ENCODE results near the gene TUBA8.
"Not testable (repeated sequence)": the region's sequence is repeated elsewhere in the genome, so short reads cannot be mapped to it uniquely, and the experiment has no call there.

The TUBA8 gene

DNA sequence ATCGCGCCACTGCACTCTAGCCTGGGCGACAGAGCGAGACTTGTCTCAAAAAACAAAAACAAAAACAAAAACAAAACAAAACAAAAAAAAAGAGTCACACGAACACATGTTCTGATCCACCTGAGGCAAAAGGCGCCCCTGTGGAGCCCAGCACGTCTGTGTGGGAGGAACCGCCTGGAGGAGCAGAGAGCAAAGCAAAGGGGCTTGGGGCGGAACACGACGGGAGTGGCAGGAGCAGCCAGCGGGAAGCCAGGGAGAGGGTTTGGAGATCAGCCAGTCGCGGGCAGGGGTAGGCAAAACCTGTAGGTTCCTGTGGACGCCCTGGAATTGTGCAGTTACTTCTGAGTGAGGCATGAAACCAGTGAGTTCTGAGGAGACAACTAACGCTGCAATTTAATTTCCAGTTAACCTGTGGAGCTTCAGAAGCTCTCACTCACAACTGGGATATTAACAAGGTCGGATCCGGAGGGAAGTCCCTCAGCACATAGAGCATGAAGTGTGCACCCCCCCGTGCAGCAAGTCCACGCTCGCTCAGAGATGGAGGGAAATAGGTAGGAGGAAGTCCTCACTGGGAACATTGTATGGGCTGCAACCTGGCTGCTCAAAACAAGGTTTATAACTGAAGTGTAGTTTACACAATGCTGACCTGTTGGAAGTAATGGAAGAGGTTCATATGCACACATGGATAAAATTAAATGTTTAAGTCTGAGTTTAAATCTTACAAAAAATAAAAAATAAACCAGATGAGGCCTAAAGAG lies 26.1 kb downstream of the TUBA8 start:
- no peak for DNase-seq

DNA sequence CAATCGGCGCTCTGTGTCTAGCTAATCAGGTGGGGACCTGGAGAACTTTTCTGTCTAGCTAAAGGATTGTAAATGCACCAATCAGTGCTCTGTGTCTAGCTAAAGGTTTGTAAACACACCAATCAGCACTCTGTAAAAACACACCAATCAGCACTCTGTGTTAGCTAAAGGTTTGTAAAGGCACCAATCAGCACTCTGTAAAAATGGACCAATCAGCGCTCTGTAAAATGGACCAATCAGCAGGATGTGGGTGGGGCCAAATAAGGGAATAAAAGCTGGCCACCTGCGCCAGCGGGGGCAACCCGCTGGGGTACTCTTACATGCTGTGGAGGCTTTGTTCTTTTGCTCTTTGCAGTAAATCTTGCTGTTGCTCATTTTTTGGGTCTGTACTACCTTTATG lies 30.4 kb downstream of the TUBA8 start:
- DNase-seq: not testable (repeated sequence)

DNA sequence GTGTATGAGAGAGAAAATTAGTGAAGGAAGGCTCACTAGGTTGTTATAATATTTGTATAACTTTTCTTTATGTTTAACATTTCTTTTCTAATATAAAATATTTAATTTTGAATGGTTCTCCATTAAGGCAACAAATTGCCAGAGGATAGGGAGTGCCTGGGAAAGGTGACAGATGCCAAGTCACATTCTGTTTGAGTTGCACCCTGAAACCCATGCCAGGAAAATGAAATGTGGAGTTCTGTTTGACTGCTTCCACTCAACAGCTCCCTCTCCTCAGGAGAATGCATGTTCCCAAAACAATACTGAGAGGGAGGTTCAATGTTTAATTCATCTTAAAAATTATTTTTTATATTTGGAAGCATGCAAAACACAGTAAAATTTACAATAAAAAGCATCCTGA lies 33.5 kb downstream of the TUBA8 start:
- no peak for DNase-seq

DNA sequence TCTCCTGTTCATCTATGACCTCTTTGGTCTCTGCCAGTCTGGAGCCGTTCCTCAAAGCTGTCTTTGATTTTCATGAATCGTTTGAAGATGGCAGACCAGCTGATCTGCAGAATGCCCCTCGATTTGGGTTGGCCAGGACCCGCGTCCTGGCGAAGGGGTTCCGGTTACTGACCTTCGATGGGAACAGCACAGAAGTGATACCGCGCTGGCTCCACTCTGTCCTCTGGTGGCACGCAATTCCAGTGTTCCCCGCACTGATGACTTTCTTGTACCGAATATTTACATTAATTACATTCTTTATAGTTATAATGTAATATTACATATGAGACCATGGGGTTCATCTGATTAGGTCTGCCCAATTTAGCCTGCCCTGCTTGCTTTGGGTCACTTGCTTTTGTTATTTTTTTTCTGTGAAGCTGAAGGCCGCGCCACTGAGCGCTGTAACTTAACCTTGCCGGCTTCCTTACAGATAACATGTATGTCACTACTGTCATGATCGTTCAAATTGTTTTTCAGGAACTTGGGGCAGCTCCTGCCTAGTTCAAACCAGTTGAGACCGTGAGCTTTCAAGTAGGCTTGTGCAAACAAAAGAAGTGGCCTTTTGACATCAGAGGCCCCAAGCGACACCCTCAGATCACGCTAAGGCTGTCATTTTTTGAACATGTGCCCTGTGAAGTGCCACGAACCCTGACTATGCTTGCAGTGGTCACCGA lies 35.2 kb downstream of the TUBA8 start:
- no peak for DNase-seq

DNA sequence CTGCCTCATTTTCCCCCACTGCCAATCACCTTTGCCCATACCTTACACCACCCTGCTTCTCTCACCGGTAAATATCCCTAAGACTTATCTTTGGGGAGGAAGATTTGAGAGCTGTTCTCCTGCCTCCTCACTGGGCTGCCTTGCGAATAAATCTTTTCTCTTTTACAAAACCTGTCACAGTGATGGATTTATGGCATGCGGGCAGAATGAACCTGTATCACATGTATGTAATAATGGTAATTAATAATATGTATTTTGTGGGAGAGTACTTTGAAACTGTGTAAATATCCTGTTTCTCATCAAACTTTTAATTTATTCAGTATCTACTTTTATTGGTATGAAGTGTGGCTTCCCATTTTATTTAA lies 35.8 kb downstream of the TUBA8 start:
- DNase-seq: no peak

DNA sequence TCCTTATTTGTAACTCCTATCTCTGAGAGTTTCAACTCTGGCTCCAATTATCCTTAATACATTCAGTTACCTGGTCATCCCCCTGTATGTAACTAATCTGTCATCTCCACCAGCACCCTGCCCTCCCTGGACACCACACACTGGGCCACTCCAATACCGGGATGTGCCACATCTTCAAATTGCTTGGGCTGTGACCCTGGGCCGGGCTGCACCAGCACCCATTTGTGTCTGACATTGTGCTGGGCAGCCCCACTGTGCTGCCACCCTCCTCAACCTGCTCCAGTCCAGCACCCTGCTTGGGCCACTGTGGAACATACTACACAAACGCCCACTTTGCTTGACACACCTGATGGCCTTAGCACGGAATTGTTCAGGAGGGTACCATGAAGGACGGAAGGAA lies 37.2 kb downstream of the TUBA8 start:
- DNase-seq: no peak

DNA sequence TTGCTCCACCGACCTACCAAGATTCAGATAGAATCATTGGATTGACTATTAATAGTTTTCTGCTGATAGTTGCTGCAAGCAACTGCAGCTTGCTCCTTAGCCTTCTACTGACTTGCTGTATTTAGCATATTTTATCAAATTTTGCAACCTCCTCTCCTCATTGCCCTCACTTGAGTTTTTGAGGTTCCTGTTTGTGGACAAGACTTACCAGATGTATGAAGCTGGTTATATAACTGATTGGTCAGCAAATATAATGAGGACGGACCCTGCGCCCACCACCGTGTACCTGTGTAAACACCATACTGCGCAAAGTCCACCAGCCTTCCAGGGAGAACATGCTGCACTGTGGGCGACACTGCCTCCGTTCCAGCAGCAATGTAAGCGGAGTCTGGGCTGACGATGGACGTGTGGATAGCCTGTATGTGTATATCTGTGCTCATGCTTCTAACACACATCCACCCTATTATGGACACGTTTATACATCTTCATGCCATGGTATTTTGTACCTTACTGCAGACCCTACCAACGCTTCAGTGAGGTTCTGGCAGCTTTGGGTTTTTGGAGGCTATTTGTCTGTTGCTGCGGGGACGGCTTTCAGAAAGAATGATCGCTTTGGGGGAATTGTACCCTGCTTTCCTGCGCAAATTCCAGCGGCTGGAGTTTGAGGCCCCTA lies 37.8 kb downstream of the TUBA8 start:
- DNase-seq: no peak

DNA sequence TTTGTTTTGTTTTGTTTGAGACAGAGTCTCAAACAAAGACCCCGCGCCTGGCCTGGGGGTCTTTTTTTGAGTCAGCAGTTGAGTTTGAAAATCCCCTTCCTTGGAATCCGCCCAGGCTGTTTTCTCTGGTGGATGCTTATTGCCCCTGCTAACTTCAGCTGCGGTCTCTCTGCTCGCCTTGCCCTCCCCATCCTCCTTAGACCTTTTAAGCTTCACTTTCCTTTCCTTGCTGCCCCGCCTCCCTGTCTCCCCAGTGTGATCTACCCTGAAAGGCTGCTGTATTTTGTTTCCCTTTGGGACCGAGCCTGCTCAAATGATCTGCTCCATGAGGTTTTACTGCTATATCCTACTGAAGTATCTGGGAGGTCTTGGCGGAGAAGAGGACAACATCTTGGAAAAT lies 41.9 kb downstream of the TUBA8 start:
- DNase-seq: no peak

DNA sequence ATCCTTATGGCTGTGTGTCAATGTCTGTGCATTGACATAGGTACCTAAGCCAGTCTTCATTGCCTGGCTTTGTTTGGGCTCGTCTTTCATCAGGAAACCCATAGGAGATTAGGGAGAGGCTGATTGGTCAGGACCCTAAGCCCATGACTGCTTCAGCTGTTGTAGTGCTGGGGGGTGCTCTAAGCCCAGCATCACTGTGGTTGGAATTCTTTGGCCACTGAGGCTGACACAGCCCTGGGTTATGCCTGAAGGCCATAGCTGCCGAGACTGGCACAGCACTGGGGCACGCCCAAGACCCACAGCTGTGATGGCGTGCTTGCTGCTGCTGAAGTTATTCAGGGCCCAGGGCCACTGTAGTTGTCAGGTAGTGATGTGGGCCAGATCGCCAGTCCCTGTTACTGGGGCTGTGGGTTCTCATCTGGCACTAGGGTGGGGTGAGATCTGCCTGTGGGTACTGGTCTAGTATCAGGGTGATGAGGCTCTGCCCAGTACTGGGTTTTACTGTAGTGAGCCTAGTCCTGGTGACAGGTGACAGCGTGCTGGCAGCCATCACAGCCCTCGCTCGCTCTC lies 44.3 kb downstream of the TUBA8 start:
- DNase-seq: no peak

DNA sequence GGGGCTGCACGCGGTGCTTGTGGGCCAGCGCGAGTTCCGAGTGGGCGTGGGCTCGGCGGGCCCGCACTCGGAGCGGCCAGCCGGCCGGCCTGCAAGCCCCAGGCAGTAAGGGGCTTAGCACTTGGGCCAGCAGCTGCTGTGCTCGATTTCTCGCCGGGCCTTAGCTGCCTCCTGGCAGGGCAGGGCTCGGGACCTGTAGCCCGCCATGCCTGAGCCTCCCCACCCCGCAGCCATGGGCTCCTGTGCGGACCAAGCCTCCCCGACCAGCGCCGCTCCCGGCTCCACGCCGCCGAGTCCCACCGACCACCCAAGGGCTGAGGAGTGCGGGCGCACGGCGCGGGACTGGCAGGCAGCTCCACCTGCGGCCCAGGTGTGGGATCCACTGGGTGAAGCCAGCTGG lies 44.9 kb downstream of the TUBA8 start:
- not testable (repeated sequence) for DNase-seq

DNA sequence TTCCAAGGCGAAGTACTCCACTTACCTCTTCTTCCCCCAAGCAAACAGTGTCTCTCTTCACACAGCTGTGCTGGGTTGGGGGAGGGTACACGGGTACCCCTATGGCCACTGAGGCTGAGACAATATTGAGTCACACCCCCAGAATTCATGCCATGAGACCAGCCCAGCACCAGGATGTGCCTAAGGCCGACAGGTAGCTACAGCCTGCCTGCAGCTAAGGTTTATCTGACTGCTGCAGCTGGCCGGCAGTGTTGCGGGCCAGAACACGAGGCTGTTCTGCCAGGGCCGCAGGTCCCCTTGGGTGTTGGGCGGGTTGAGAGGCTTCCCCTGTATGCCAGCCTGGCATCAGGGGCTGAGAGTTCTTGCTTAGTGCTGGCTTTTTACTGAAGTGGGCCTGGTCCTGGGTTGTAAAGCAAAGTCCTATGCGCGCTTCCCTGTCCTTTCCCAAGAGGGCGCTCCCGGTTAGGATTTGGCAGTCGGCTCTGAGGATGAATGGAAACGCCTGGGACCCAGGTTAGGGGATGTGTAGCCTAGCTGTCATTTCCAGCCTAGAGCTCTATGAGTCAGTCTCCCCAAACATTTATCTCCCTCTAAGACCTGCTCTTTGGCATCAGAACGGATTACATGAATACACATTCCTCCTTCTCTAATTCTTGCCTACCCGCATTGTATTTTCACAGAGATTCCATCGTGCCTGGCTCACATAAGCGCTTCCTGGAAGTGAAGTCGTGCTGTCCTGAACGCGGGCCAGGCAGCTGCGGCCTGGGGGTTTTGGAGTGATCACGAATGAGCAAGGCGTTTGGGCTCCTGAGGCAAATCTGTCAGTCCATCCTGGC lies 46.5 kb downstream of the TUBA8 start:
- peak; percentile 56 for DNase-seq

DNA sequence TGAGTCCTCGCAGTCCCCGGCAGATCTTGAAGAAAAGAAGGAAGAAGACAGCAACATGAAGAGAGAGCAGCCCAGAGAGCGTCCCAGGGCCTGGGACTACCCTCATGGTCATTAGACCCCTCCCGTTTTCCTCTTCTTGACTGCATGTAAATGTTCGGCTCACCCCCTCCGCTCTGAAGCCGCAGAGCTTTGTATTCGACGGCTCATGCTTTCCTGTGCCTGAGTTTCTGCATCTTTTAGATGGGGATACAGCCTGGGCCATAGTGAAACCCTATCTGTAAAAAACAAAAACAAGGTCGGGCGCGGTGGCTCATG lies 47.1 kb downstream of the TUBA8 start:
- no peak for DNase-seq

DNA sequence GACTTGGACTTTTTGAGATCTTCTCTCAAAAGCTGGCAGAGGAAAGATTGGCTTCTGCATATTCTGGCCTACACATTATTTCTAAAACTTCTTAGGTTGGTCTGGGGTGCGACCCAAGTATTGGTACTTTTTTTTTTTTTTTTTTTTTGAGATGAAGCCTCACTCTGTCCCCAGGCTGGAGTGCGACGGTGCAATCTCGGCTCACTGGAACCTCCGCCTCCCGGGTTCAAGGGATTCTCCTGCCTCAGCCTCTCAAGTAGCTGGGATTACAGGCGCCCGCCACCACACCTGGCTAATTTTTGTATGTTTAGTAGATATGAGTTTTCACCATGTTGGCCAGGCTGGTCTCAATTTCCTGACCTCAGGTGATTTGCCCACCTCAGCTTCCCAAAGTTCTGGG lies 50.0 kb downstream of the TUBA8 start:
- not testable (repeated sequence) for DNase-seq

DNA sequence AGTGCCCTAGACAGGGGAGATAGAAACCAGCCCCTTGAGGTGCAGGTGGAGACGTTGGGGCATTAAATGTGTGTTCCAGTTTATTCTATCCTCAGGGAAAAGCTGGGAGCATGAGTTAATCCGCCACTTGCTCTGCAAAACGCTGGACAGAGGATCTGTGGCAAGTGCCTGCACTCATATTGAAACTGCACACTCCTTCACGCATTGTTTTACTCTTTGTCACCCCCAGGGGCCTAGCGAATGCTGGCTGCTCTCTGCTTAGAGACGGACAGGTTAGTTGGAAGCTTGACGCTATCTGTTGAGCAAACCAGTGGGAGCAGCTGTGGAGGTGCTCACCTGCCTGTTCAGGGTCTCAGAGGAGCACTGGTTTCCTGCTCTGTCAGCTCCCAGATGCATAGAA lies 53.2 kb downstream of the TUBA8 start:
- not testable (repeated sequence) for DNase-seq

DNA sequence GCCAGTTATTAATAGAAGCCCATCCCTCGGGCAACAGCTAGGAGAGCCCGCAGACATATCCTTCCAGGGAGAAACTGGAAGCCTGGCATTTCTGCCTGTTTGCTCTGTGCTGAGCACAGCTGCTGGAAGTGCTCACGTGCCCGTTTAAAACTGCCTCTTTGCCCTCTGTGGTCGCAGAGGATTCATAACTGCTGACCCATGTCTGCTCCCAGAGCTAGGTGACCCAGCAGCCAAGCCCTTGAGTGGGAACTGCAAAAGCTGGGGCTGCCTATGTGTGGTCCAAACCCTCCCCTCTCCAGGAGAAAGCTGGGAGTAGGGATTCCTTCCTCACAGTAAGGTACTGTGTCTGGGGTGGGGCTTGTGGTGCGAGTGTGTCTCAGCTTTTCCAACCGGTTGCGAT lies 54.0 kb downstream of the TUBA8 start:
- DNase-seq: not testable (repeated sequence)

DNA sequence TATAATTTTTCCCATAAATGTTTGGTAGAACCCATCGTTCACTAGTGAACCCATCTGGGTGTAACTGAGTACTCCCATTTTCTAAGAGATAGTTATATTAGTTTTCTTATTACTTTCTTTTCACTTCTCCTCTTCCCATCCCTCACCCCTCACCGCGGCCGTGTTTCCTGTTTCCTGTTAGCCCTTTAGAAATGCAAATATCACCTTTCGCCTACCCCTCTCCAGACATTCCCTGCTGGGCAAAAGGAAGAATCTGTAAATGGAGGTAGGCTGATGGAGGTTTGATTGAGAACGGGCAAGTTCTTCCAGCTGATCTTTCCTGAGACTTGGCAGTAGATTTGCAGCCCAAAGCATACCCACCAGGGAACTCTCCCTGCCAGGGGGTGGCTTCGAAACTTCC lies 54.7 kb downstream of the TUBA8 start:
- DNase-seq: not testable (repeated sequence)

DNA sequence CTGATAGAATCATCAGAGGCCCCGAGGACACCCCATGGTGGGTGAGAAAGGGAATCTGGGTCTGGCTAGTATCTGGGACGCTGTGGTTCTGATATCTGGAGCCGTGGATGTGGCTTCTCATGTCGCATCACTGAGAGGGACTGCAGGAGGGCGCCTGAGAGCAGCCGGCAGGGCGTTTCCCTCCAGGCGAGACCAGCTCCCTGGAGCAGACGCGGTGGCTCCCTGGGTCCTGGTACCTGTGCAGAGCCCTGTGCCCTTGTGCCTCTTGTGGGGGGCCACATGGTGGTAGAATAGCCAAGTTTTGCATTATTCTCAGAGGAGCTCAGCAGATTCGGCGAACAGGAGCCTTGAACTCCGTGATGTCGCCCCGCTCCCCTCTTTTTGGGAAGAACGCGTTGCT lies 59.7 kb downstream of the TUBA8 start:
- DNase-seq: not testable (repeated sequence)

DNA sequence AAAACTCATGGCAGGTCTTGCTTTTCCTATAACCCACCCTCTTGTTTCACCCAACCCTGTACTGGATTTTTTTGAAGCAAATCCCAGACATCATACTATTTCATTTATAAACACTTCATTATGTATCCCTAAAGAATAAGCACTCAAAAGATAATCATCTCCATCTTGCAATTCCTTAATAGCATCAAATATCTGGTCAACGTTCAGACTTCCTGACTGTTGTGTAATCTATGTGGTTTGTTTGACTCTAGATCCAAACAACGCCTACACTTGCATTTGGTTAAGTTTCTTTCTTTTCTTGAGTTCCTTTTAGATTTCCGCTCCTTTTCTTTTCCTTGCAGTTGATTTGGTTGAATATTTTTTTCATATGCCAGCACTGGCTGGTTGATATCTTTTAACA lies 61.6 kb downstream of the TUBA8 start:
- DNase-seq: not testable (repeated sequence)

DNA sequence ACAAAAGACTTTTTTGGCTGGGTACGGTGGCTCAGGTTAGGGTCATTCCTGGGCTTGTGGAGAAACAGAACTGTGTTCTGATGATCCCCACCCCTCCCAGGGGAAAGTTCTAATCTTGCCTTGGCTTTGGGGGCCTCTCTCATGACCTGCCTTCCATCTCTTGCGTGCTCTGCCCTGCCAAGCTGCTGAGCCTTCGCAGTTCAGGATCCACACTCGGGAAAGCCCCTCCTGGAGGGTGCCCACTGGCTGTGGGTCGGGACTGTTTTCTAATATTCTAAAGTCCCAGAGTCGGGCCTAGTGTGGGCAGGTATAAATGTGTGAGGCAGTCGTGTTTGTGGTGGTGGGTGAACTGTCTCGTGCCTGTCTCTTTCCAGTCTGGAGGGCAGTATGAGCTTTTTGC lies 62.2 kb downstream of the TUBA8 start:
- DNase-seq: not testable (repeated sequence)

DNA sequence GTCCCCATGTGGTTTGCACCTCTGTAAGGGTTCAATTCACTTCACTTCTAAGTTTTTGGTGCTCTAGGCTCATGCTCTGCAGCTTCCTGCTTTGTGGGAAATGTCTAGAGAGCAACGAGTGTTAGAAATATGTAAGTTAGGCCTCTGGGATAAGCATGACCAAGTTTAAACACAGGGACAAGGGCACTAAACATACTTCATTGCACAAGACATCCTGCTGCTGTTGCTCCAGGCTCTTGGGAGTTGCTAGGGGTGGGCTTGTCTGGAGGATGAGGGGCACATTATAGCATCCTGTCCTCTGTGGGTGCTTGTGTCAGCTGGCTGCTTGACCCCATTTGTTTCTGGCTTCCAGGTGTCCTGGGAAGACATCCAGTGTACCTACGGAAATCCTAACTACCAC lies 62.8 kb downstream of the TUBA8 start:
- not testable (repeated sequence) for DNase-seq

All from NCI-H748 treated with DMSO at 0.1 percent for 48 hours (cell line).